ENCODE data around the gene ITGB7. TPM values are rescaled to one million over a fixed set of nuclear protein-coding genes. Genes with fewer than 3 reads are reported as not detected.

ITGB7 gene
- 100 to 1,000 TPM; 168 to 169 TPM for total RNA-seq

- intact Hi-C loops (cut with micrococcal nuclease) = loop anchor here (2.0 kb wide), 1 partner anchor 48 kb away; no protein-coding TSS in a partner anchor
- Mint-ChIP-seq H3K27ac (peak within 1 kb of the TSS; percentile 83), H3K9me3 (no peaks in the 10 kb centered on the region), H3K4me3 (peak within 1 kb of the TSS; percentile 84), H3K27me3 (no peaks in the 10 kb centered on the region), H3K36me3 (peaks cover 19% of the 10 kb centered on the region), H3K4me1 (ENCODE audit: low read depth) (peaks cover 67% of the 10 kb centered on the region)
- peak; percentile 82 for DNase-seq
- ChIA-PET POLR2A (interaction anchor here (1.1 to 5.1 kb wide), 5 partner anchors 8 to 88 kb away, joined by 5 to 33 read pairs (median 6); partner anchors contain the start of genes CSAD, PFDN5 and ZNF740), CTCF (interaction anchor here (1.0 to 5.6 kb wide), 12 partner anchors 9 to 145 kb away, joined by 3 to 37 read pairs (median 6); partner anchors contain the start of genes AAAS, CSAD, ESPL1 and PFDN5)
These were observed at the start of gene ITGB7 for GRCh38 chr12:53207042-53207441. Gene ITGB7 (minus strand): TSS chr12:53207251. CDS start chr12:53200443, 6,808 bp downstream.

GRCh38 chr12:53255996-53256395, 48.9 kb upstream of the ITGB7 start:
- DNase-seq = no peak
- H3K4me3 Mint-ChIP-seq = no peak overlapping the region
- CTCF ChIA-PET = interaction anchor here (1.4 to 1.8 kb wide), 3 partner anchors 42 to 65 kb away, joined by 6 read pairs; partner anchors contain the start of gene AAAS
- POLR2A ChIA-PET = interaction anchor here (1.3 kb wide), 1 partner anchor 12 kb away, joined by 4 read pairs; the partner anchor contains the start of gene ESPL1
- peaks cover 41% of the 10 kb centered on the region for H3K4me1 Mint-ChIP-seq (ENCODE audit: low read depth)
- intact Hi-C loops (cut with micrococcal nuclease) = no loop called here
- H3K27me3 Mint-ChIP-seq = no peaks in the 10 kb centered on the region
- H3K36me3 Mint-ChIP-seq = peaks cover 6% of the 10 kb centered on the region
- H3K9me3 Mint-ChIP-seq = no peaks in the 10 kb centered on the region
- H3K27ac Mint-ChIP-seq = peak overlapping the region; percentile 42

- ChIA-PET CTCF (interaction anchor here (2.4 to 5.1 kb wide), 2 partner anchors 33 to 40 kb away, joined by 6 to 164 read pairs; no protein-coding TSS in a partner anchor), POLR2A (no interaction called here)
- H3K36me3 Mint-ChIP-seq = peaks cover 6% of the 10 kb centered on the region
- intact Hi-C loops (cut with micrococcal nuclease) = loop anchor here (5.0 kb wide), 1 partner anchor 42 kb away; the partner anchor contains the start of genes MYG1 and PFDN5
- no peaks in the 10 kb centered on the region for H3K9me3 Mint-ChIP-seq
- no peak overlapping the region for H3K4me3 Mint-ChIP-seq
- DNase-seq = peak; percentile 22
- H3K27ac Mint-ChIP-seq = peak overlapping the region; percentile 21
- H3K27me3 Mint-ChIP-seq = no peaks in the 10 kb centered on the region
- H3K4me1 Mint-ChIP-seq (ENCODE audit: low read depth) = peaks cover 42% of the 10 kb centered on the region
These were observed 47.9 kb upstream of the ITGB7 start for GRCh38 chr12:53254816-53255545.

GRCh38 chr12:53253298-53253697, 46.2 kb upstream of the ITGB7 start:
- POLR2A ChIA-PET = interaction anchor here (1.1 to 1.6 kb wide), 3 partner anchors 14 to 39 kb away, joined by 3 to 4 read pairs (median 4); no protein-coding TSS in a partner anchor
- CTCF ChIA-PET = interaction anchor here (0.5 to 5.1 kb wide), 10 partner anchors 15 to 94 kb away, joined by 3 to 164 read pairs (median 5); partner anchors contain the start of genes AAAS, ESPL1 and PFDN5
- peaks cover 40% of the 10 kb centered on the region for H3K4me1 Mint-ChIP-seq (ENCODE audit: low read depth)
- peak overlapping the region; percentile 89 for H3K27ac Mint-ChIP-seq
- peak overlapping the region; percentile 97 for H3K4me3 Mint-ChIP-seq
- DNase-seq = no peak
- no peaks in the 10 kb centered on the region for H3K9me3 Mint-ChIP-seq
- intact Hi-C loops (cut with micrococcal nuclease) = loop anchor here (5.0 kb wide), 1 partner anchor 44 kb away; the partner anchor contains the start of genes MYG1 and PFDN5
- no peaks in the 10 kb centered on the region for H3K27me3 Mint-ChIP-seq
- peaks cover 6% of the 10 kb centered on the region for H3K36me3 Mint-ChIP-seq

GRCh38 chr12:53252349-53252916, 45.4 kb upstream of the ITGB7 start:
- intact Hi-C loops (cut with micrococcal nuclease) = loop anchor here (1.0 to 5.0 kb wide), 2 partner anchors 15 to 45 kb away; partner anchors contain the start of genes MYG1 and PFDN5
- ChIA-PET POLR2A (interaction anchor here (0.9 to 2.0 kb wide), 7 partner anchors 8 to 72 kb away, joined by 3 to 9 read pairs (median 4); partner anchors contain the start of gene ZNF740), CTCF (interaction anchor here (0.9 to 5.1 kb wide), 9 partner anchors 13 to 198 kb away, joined by 4 to 164 read pairs (median 6); partner anchors contain the start of genes AAAS and ESPL1)
- H3K27ac Mint-ChIP-seq = peak overlapping the region; percentile 89
- peaks cover 40% of the 10 kb centered on the region for H3K4me1 Mint-ChIP-seq (ENCODE audit: low read depth)
- H3K4me3 Mint-ChIP-seq = peak overlapping the region; percentile 97
- H3K36me3 Mint-ChIP-seq = peaks cover 6% of the 10 kb centered on the region
- no peaks in the 10 kb centered on the region for H3K27me3 Mint-ChIP-seq
- no peaks in the 10 kb centered on the region for H3K9me3 Mint-ChIP-seq
- peak; percentile 31 for DNase-seq

- DNase-seq = peak; percentile 79
- no peaks in the 10 kb centered on the region for H3K9me3 Mint-ChIP-seq
- H3K4me3 Mint-ChIP-seq = peak overlapping the region; percentile 97
- peaks cover 40% of the 10 kb centered on the region for H3K4me1 Mint-ChIP-seq (ENCODE audit: low read depth)
- H3K27ac Mint-ChIP-seq = peak overlapping the region; percentile 89
- intact Hi-C loops (cut with micrococcal nuclease) = loop anchor here (1.0 to 5.0 kb wide), 5 partner anchors 15 to 46 kb away; partner anchors contain the start of genes MYG1 and PFDN5
- no peaks in the 10 kb centered on the region for H3K27me3 Mint-ChIP-seq
- CTCF ChIA-PET = interaction anchor here (0.6 to 5.1 kb wide), 17 partner anchors 9 to 198 kb away, joined by 3 to 164 read pairs (median 5); partner anchors contain the start of genes ESPL1 and PFDN5
- H3K36me3 Mint-ChIP-seq = peaks cover 6% of the 10 kb centered on the region
- POLR2A ChIA-PET = interaction anchor here (0.6 to 2.0 kb wide), 8 partner anchors 8 to 71 kb away, joined by 3 to 9 read pairs (median 3); partner anchors contain the start of genes CSAD, ESPL1 and ZNF740
These were observed 44.7 kb upstream of the ITGB7 start for GRCh38 chr12:53251477-53252348.

GRCh38 chr12:53245286-53245685, 38.2 kb upstream of the ITGB7 start:
- Mint-ChIP-seq H3K27me3 (no peaks in the 10 kb centered on the region), H3K4me3 (no peak overlapping the region), H3K27ac (no peak overlapping the region), H3K4me1 (ENCODE audit: low read depth) (no peaks in the 10 kb centered on the region), H3K36me3 (no peaks in the 10 kb centered on the region), H3K9me3 (no peaks in the 10 kb centered on the region)
- no peak for DNase-seq
- intact Hi-C loops (cut with micrococcal nuclease) = no loop called here
- POLR2A ChIA-PET = no interaction called here
- CTCF ChIA-PET = interaction anchor here (1.1 to 6.5 kb wide), 2 partner anchors 32 to 48 kb away, joined by 3 to 40 read pairs; no protein-coding TSS in a partner anchor

GRCh38 chr12:53244337-53244736, 37.3 kb upstream of the ITGB7 start:
- intact Hi-C loops (cut with micrococcal nuclease) = no loop called here
- H3K27me3 Mint-ChIP-seq = no peaks in the 10 kb centered on the region
- CTCF ChIA-PET = interaction anchor here (0.8 to 6.5 kb wide), 3 partner anchors 31 to 108 kb away, joined by 3 to 40 read pairs (median 3); no protein-coding TSS in a partner anchor

GRCh38 chr12:53241623-53242412, 34.8 kb upstream of the ITGB7 start:
- ChIA-PET CTCF (interaction anchor here (1.4 to 6.5 kb wide), 3 partner anchors 9 to 103 kb away, joined by 4 to 40 read pairs (median 9); no protein-coding TSS in a partner anchor), POLR2A (interaction anchor here (0.6 to 1.5 kb wide), 2 partner anchors 11 to 197 kb away, joined by 3 read pairs; no protein-coding TSS in a partner anchor)
- H3K4me1 Mint-ChIP-seq (ENCODE audit: low read depth) = peaks cover 8% of the 10 kb centered on the region
- no peaks in the 10 kb centered on the region for H3K36me3 Mint-ChIP-seq
- H3K9me3 Mint-ChIP-seq = no peaks in the 10 kb centered on the region
- no peak overlapping the region for H3K4me3 Mint-ChIP-seq
- no peak overlapping the region for H3K27ac Mint-ChIP-seq
- intact Hi-C loops (cut with micrococcal nuclease) = no loop called here
- no peaks in the 10 kb centered on the region for H3K27me3 Mint-ChIP-seq
- no peak for DNase-seq

More at GRCh38 chr12:53244337-53244736, 37.3 kb upstream of the ITGB7 start:
- Mint-ChIP-seq H3K9me3 (no peaks in the 10 kb centered on the region), H3K36me3 (no peaks in the 10 kb centered on the region), H3K4me1 (ENCODE audit: low read depth) (no peaks in the 10 kb centered on the region), H3K4me3 (no peak overlapping the region), H3K27ac (no peak overlapping the region)
- POLR2A ChIA-PET = interaction anchor here (0.8 kb wide), 1 partner anchor 8 kb away, joined by 3 read pairs; no protein-coding TSS in a partner anchor
- no peak for DNase-seq

GRCh38 chr12:53239643-53240258, 32.7 kb upstream of the ITGB7 start:
- intact Hi-C loops (cut with micrococcal nuclease) = no loop called here
- no peaks in the 10 kb centered on the region for H3K36me3 Mint-ChIP-seq
- ChIA-PET POLR2A (interaction anchor here (1.2 kb wide), 1 partner anchor 27 kb away, joined by 3 read pairs; no protein-coding TSS in a partner anchor), CTCF (interaction anchor here (0.9 to 6.5 kb wide), 2 partner anchors 11 to 27 kb away, joined by 4 to 40 read pairs; no protein-coding TSS in a partner anchor)
- no peak overlapping the region for H3K27ac Mint-ChIP-seq
- no peaks in the 10 kb centered on the region for H3K27me3 Mint-ChIP-seq
- H3K4me3 Mint-ChIP-seq = no peak overlapping the region
- no peaks in the 10 kb centered on the region for H3K9me3 Mint-ChIP-seq
- H3K4me1 Mint-ChIP-seq (ENCODE audit: low read depth) = peaks cover 27% of the 10 kb centered on the region
- no peak for DNase-seq

All from activated CD4-positive, alpha-beta memory T cell treated with anti-CD3 and anti-CD28 coated beads for 36 hours (primary cell).